ENCODE data around the gene ARHGEF28.

DNA sequence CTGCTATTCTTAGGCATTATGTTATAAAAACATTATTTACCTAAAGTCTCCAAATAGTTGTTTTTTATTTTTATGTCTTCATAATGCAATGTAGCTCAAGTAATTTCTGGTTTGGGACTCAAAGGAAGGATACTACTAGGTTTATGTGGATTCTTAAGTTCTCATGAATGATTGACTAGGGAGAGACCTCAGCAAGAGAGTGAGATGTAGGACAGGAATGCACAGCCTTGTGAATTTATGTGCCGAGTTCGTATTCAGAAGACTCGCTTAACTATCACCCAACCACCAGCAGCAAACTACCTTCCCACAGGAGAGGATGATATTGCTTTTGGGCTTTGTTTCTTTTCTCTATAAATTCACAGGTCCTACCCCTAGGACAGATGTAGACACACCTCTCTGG, 282.9 kb downstream of the ARHGEF28 start:
- TF ChIP-seq YY1 (IDR thresholded peaks at IDR 0.05; ENCODE audit: insufficient read depth, insufficient read length): no peak
- TF ChIP-seq ZNF274 (IDR thresholded peaks at IDR 0.05; ENCODE audit: low read depth, low read length): no peak
- no peak for TF ChIP-seq SUZ12 (IDR thresholded peaks at IDR 0.05; ENCODE audit: extremely low read depth, insufficient read depth, insufficient read length)
